Measurements from ENCODE around the gene ITPK1.
A peak's percentile ranks its signal among the peaks of the same experiment; 100 is the strongest.
"Not testable (repeated sequence)": the region's sequence is repeated elsewhere in the genome, so short reads cannot be mapped to it uniquely, and the experiment has no call there.

The ITPK1 gene
- 41.3 reads per million, percentile 64 among the genes with 10 or more reads in this experiment for total RNA-seq

DNA sequence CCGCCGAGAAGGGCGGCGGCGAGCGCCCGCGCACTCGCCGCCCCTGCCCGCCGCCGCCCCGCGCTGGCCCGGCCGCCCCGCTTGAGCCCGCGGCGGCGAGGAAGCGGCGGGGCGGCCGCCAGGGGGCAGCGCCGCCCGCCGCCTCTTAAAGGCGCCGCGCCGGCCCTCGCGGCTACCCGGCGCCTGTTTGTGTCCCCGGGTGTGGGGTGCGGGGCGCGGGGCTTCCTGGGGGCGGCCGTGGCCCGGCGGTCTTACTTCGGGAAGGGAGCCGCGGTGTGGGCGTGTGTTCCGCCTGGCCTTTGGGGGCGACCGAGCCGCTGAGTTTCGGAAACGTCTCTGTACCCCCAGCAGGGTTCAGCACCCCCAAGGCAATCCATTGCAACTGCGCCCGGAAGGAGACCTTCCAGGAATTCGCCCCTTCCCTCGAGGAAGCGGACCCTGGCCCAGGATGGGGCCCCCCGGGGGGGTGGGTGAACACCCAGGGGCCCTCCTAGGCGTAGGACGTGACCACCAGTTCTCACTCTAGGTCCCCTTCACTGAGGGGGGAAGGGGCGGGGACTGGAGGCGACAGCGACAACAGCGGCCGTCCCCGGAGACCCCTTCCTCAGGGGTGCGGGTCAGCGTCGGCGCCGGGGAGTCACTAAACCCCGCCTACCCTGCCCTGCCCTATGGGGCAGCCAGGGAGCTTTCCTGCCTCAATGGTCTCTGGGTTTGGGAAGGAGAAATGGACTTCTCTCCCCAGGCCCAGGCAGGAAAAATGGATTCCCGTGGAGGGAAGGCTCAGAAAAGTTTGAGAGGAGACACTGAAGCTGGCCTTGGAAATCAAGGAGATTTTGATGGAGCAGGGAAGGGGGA, at the start of gene ITPK1:
Gene ITPK1 (minus strand): TSS at position 105 of the 855 bp plus-strand sequence. CDS start 762 bp downstream, outside the sequence.
- peak; percentile 35 for DNase-seq

DNA sequence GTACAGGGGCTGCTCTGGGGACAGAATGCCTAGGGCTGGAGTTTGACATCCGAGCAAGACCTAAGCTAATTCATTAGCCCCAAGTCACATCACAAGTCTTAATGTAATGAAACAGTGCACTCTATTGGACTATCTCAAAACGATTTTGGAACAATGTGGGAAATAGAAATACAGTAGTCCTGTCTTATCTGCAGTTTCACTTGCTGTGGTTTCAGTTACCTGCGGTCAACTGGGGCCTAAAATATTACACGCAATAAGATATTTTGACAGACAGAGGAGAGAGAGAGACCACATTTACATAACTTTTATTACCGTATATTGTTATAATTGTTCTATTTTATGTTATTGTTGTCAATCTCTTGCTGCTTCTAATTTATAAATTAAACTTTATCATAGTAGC, 47.8 kb upstream of the ITPK1 start:
- DNase-seq, result no peak

DNA sequence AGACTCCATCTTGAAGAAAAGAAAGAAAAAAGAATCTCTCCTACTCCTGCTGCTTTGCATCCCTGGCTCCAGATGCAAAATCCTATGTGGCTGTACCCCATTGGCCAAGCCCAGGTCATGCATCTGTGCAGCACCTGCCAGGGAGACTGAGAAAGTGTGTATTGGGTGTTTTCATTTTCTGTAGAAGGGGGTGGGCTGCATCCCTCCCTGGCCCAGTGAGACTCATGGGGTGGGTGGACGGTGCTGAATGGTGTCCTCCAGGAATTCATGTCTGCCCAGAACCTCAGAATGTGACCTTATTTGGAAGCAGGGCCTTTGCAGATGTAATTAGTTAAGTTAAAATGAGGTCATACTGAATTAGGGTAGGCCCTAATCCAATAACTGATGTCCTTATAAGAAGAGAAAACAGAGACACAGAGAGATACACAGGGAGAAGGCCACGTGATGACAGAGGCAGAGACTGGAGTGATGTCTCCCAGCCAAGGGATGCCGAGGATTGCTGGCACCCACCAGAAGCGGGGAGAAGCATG, 45.8 kb upstream of the ITPK1 start:
- DNase-seq, result no peak

DNA sequence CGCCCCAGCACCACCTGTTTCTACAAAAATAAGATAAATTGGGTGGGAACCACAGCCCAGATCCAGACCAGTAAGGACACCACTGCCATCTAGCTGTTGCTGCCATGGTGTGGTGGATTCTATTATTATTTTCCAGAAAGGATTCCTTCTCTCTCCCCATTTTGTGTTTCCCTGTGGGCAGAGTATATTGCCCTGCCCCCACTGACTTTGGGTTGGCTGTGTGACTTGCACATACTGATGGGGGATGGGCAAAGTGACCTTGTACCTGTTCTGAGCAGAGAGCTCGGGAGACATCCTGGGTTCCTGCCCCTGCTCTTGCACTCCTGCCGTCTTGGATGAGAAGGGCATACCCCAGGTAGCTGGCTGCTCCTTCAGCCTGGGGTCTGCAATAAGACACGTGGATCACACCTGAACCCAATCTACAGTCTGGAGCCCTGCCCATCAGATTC, 44.7 kb upstream of the ITPK1 start:
- no peak for DNase-seq

DNA sequence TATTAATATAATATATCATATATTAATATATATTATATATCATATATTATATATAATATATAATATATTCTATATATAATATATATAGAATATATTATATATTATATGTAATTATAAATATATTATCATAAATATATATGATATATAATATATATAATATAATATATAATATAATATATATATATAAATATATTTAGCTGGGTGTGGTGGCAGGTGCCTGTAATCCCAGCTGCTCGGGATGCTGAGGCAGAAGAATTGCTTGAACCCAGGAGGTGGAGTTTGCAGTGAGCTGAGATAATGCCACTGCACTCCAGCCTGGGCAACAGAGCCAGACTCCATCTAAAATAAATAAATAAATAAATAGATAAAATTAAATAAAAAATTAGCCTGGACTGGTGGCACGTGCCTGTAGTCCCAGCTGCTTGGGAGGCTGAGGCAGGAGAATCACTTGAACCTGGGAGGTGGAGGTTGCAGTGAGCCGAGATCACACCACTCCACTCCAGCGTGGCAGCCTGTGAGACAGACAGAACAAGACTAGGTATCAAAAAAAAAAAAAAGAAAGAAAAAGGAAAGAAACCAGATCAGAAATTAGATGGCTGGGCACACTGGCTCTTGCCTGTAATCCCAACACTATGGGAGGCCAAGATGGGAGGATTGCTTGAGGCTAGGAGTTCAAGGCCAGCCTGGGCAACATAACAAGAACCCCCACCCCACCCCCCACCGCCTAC, 44.1 kb upstream of the ITPK1 start:
- DNase-seq, result not testable (repeated sequence)

GRCh38 chr14:93158349-93158748, 42.6 kb upstream of the ITPK1 start:
- DNase-seq, result not testable (repeated sequence)

DNA sequence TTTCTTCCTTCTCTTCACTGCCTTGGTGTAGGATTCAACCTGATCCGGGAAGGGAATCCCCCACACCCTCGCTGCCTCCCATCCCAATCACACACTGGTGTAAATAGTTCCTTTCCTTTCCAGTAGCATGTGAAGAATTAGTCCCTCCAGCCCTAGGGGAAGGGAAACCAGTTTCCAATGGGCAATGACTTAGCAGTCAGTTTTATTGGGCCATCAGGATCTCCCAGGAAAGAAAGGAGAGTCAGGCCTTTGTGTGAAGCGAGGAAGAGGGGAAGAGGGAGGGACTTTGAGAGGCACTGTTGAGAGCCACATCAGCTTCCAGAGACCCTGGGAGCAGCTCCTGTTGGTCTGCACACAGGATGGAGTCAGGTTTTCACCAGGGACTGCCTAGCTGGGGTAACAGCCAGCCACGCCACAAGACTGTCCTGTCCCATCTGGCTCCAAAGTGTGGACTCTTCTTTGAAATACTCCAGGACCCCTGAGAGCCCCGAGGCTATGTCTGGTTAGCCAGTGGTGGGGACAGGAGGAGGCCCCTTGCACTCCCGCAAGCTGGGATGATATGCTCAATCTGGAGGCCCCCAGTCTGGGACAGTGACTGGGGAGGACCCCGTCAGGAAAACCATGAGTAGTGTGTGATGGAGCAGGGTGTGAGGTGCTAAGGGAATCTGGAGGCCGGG, 41.1 kb upstream of the ITPK1 start:
- DNase-seq, result no peak

DNA sequence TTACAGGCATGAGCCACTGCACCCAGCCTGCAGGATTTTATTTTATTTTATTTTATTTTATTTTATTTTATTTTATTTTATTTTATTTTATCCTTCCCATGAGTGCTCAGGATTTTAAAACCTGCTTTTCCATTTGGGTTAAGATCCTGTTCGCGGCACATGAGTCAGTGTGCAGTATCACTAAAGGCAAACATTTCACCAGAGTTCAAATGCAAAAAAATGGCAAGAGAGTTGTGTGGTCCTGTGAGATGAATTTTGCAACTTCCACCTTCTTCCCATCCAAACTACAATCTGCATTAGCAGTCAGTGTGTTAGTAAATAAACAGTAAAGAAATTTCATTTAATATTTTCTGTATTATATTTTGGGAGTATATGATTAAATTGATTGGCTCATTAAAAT, 39.9 kb upstream of the ITPK1 start:
- no peak for DNase-seq

- DNase-seq, result no peak
Observed at GRCh38 chr14:93153121-93153520, 37.4 kb upstream of the ITPK1 start.

DNA sequence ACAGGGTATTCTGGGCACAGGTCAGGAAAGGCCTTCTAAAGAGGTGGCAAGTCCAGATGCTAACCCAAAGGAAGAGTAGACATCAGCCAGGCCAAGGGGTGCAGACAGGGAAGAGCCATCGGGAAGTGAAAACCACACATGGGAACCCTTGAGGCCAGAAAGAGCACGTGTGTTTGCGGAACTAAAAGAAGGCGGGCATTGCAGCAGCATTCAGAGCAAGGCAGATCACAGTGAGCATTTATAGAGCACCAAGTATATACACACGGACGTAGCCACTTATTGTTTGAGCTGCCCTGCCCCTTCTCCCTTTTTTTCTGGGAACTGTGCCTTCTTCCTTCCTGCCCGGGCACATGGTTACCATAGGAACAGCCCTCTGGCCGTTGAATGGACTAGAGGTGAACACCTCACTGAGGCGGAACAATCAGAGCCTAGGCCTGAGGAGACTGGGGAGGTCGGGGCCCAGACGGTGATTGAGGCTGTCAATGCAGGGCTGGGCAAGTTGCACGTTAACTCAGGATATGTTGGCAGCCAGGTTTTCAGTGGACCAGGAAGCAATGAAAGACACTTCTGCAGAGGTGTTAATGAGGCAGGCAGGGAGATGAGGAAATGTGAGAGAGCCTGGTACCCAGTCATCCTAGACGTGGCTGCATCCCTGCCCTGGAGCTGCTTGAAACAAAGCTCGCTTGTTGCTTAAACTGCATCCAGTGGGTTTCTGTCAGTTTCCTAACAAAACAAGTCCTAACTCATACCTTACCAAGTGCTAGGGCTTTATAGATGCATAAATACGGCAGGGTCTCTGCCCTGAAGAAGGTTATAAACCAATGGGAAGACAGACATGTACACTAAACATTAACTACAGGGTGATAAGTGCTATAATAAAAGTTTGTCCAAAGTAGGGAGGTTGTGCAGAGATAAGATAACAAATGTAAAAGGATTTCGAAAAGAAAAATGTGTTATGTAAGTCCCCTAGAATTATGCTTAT, 34.8 kb upstream of the ITPK1 start:
- no peak for DNase-seq

DNA sequence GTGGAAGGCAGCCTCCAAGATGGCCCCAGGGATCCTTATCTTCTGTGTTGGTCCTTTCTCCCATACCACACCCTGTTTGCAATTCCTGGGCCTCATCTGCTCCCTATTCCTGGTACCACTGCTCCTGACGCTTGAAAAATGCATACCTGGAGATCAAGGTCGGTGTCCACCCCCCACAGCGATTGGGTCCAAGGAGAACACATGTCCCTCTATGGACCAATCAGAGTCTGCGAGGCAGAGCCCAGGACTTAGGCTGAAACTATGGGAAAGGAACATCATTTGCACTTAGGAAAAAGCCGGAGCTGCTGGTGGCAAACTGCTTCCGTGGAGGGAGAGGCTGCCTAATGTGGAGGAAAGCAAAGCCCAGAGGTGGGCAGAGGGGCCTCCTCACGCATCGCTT, 33.3 kb upstream of the ITPK1 start:
- no peak for DNase-seq

- DNase-seq, result no peak
Observed at GRCh38 chr14:93146119-93146518, 30.4 kb upstream of the ITPK1 start.

DNA sequence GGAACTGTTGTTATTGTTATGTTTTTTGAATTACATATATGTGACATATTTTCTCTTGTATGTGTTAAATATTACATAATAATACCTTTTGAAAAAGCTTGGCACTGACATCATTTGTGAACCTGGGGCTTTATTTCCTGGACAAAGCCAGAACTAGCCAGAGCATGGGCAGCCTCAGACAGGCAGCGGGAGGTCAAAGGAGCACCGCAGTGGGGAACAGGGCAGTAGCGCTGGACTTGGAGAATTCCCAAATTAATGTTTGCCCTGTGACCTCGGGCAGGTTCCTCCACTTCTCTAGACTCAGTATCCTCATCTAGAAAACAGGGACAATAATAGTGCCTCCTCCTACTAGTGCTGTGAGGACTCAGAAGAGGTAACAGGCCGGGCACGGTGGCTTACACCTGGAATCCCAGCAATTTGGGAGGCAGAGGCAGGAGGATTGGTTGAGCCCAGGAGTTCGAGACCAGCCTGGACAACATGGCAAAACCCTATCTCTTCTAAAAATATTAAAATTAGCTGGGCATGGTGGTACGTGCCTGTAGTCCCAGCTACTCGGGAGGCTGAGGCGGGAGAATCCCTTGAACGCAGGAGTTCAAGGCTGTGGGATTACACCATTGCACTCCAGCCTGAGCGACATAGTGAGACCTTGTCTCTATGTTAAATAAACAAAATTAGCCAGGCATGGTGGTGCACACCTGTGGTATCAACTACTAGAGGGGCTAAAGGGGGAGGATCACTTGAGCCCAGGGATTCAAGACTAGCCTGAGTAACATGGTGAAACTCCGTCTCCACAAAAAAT, 27.3 kb upstream of the ITPK1 start:
- DNase-seq, result no peak

DNA sequence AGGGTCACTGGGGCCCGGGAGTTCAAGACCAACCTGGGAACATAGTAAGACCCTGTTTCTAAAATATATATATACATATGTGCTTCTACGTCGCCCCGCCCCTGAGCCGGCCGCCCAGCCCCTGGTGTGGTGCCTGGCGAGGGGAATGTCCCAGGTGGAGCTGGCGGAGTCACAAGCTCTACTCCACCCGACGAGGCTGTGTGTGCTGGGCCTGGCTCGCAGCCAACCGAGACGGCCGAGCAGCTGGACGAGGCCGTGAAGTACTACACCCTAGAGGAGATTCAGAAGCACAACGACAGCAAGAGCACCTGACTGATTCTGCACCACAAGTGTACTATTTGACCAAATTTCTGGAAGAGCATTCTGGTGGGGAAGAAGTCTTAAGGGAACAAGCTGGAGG, 22.1 kb upstream of the ITPK1 start:
- DNase-seq, result no peak

- not testable (repeated sequence) for DNase-seq
Observed at GRCh38 chr14:93136508-93136907, 20.8 kb upstream of the ITPK1 start.

GRCh38 chr14:93136009-93136408, 20.3 kb upstream of the ITPK1 start:
- DNase-seq, result no peak

- DNase-seq, result no peak
Observed at GRCh38 chr14:93135399-93135798, 19.7 kb upstream of the ITPK1 start.

GRCh38 chr14:93133464-93133863, 17.7 kb upstream of the ITPK1 start:
- DNase-seq, result no peak

DNA sequence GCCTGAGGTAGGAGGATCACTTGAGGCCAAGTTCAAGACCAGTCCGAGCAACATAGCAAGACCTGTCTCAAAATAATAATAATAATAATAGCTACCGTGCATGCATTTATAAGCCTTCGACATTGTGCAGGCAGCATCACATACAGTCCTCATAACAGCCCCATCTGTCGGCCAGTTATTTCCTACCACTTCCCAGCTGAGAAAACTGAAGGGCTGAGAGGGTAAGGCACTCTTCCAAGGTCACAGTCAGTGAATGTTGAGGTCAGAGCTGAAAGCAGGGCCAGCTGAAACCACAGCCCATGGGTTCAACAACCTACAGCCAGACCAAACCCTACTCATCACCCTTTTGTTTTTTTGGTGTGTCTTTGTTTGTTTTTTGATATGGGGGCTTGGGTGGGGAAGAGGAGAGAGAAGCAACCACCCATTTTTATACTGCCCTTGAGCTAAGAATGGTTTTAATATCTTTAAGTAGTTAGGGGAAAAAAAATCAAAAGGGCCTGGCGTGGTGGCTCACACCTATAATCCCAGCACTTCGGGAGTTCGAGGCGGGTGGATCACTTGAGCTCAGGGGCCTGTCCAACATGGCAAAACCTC, 16.8 kb upstream of the ITPK1 start:
- no peak for DNase-seq

DNA sequence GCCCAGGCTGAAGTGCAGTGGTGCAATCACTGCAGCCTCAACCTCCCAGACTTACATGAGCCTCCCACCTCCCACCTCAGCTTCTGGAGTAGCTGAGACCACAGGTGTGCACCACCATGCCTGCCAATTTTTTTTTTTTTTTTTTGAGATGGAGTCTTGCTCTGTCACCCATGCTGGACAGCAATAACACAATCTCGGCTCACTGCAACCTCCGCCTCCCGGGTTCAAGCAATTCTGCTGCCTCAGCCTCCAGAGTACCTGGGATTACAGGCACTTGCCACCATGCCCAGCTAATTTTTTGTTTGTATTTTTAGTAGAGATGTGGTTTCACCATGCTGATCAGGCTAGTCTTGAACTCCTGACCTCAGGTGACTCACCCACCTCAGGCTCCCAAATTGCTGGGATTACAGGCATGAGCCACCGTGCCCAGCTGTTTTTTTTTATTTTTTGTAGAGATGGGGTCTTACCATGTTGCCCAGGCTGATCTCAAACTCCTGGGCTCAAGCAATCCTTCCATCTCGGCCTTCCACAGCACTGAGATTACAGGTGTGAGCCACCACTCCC, 15.6 kb upstream of the ITPK1 start:
- DNase-seq, result not testable (repeated sequence)

Measured in effector CD4-positive, alpha-beta T cell (primary cell).